HEK293T (cell line): Measurements from ENCODE around the gene COL23A1.

Source experiments
- ARNT ChIP-seq: fragments of 450-650 bp; IDR thresholded peaks from 2 replicates; pipeline ENCODE4 v1.6.1; 2017; ENCODE audit warnings: mild to moderate bottlenecking
- BHLHE40 ChIP-seq: fragments of 450-650 bp; IDR thresholded peaks from 2 replicates; pipeline ENCODE4 v1.6.1; 2016; ENCODE audit warnings: mild to moderate bottlenecking, moderate library complexity, borderline replicate concordance
- CTBP1 ChIP-seq: fragments of 450-650 bp; IDR thresholded peaks from 2 replicates; pipeline ENCODE4 v1.6.1; 2016; ENCODE audit warnings: borderline replicate concordance
- FOXA1 ChIP-seq: fragments of 450-650 bp; IDR thresholded peaks from 2 replicates; pipeline ENCODE4 v1.6.1; 2016; ENCODE audit warnings: mild to moderate bottlenecking
- FOXK2 ChIP-seq: fragments of 450-650 bp; IDR thresholded peaks from 2 replicates; pipeline ENCODE4 v1.6.1; 2016; ENCODE audit warnings: mild to moderate bottlenecking
- FOXM1 ChIP-seq: fragments of 450-650 bp; IDR thresholded peaks from 2 replicates; pipeline ENCODE4 v1.6.1; 2017; ENCODE audit warnings: mild to moderate bottlenecking, borderline replicate concordance
- HDGF ChIP-seq: fragments of 450-650 bp; IDR thresholded peaks from 2 replicates; pipeline ENCODE4 v1.6.1; 2017; ENCODE audit warnings: antibody characterized with exemption, borderline replicate concordance
- L3MBTL2 ChIP-seq: fragments of 450-650 bp; conservative IDR thresholded peaks from 2 replicates; pipeline ENCODE4 v1.6.1; 2016; ENCODE audit warnings: mild to moderate bottlenecking
- LEF1 ChIP-seq: fragments of 450-650 bp; IDR thresholded peaks from 2 replicates; pipeline ENCODE4 v1.6.1; 2017; ENCODE audit warnings: mild to moderate bottlenecking, borderline replicate concordance
- NFRKB ChIP-seq: fragments of 450-650 bp; IDR thresholded peaks from 2 replicates; pipeline ENCODE4 v1.6.1; 2016; ENCODE audit warnings: mild to moderate bottlenecking, moderate library complexity
- PKNOX1 ChIP-seq: fragments of 450-650 bp; IDR thresholded peaks from 2 replicates; pipeline ENCODE4 v1.6.1; 2016
- SP1 ChIP-seq: fragments of 450-650 bp; IDR thresholded peaks from 2 replicates; pipeline ENCODE4 v1.6.1; 2017
- SUZ12 ChIP-seq: fragments of 450-650 bp; IDR thresholded peaks from 2 replicates; pipeline ENCODE4 v1.6.1; 2016; ENCODE audit warnings: mild to moderate bottlenecking
- ZNF384 ChIP-seq: fragments of 450-650 bp; IDR thresholded peaks from 2 replicates; pipeline ENCODE4 v1.6.1; 2016

GRCh38 chr5:178476972-178477754, 113.0 kb downstream of the COL23A1 start:
- TF ChIP-seq SP1 (no peak), SUZ12 (no peak), BHLHE40 (no peak), HDGF (no peak), ARNT (no peak), FOXA1 (no peak), PKNOX1 (no peak), LEF1 (no peak), FOXK2 (no peak), L3MBTL2 (no peak), NFRKB (no peak), FOXM1 (no peak), ZNF384 (no peak), CTBP1 (no peak)
